DMS 273 (cell line): ENCODE results near the gene OR56B4.
"Not testable (repeated sequence)": the region's sequence is repeated elsewhere in the genome, so short reads cannot be mapped to it uniquely, and the experiment has no call there.

Source experiments
- DNase-seq: peaks from one replicate; lab custom pipeline; 2025; ENCODE audit not compliant: unreplicated experiment; lab: John Stamatoyannopoulos, UW

The OR56B4 gene

GRCh38 chr11:6107384-6107783 is at the start of gene OR56B4:
Gene OR56B4, plus strand, starts transcription at chr11:6107684. Its CDS starts 95 bp downstream, at chr11:6107779.
- not testable (repeated sequence) for DNase-seq

GRCh38 chr11:6061475-6061874 is 46.0 kb upstream of the OR56B4 start:
- DNase-seq = no peak

- DNase-seq = no peak
Observed at GRCh38 chr11:6062691-6063358, 44.7 kb upstream of the OR56B4 start.

- DNase-seq = no peak
Observed at GRCh38 chr11:6067502-6067901, 40.0 kb upstream of the OR56B4 start.

GRCh38 chr11:6076443-6076842 is 31.0 kb upstream of the OR56B4 start:
- not testable (repeated sequence) for DNase-seq

GRCh38 chr11:6077723-6078122 is 29.8 kb upstream of the OR56B4 start:
- DNase-seq = no peak

- no peak for DNase-seq
Observed at GRCh38 chr11:6079463-6079862, 28.0 kb upstream of the OR56B4 start.

GRCh38 chr11:6083129-6083528 is 24.4 kb upstream of the OR56B4 start:
- no peak for DNase-seq

GRCh38 chr11:6084587-6084986 is 22.9 kb upstream of the OR56B4 start:
- no peak for DNase-seq

- DNase-seq = no peak
Observed at GRCh38 chr11:6094186-6094585, 13.3 kb upstream of the OR56B4 start.

GRCh38 chr11:6095798-6096197 is 11.7 kb upstream of the OR56B4 start:
- DNase-seq = no peak

- DNase-seq = no peak
Observed at GRCh38 chr11:6096417-6096816, 11.1 kb upstream of the OR56B4 start.

- no peak for DNase-seq
Observed at GRCh38 chr11:6099577-6099976, 7.9 kb upstream of the OR56B4 start.

- DNase-seq = no peak
Observed at GRCh38 chr11:6110011-6110410, 2.5 kb downstream of the OR56B4 start.

GRCh38 chr11:6111673-6112072 is 4.2 kb downstream of the OR56B4 start:
- no peak for DNase-seq

GRCh38 chr11:6116638-6117037 is 9.2 kb downstream of the OR56B4 start:
- no peak for DNase-seq

- no peak for DNase-seq
Observed at GRCh38 chr11:6124245-6124644, 16.8 kb downstream of the OR56B4 start.

GRCh38 chr11:6127881-6128280 is 20.4 kb downstream of the OR56B4 start:
- no peak for DNase-seq

GRCh38 chr11:6129011-6129410 is 21.5 kb downstream of the OR56B4 start:
- DNase-seq = no peak

- no peak for DNase-seq
Observed at GRCh38 chr11:6129635-6130034, 22.2 kb downstream of the OR56B4 start.

GRCh38 chr11:6132431-6132830 is 24.9 kb downstream of the OR56B4 start:
- DNase-seq = no peak

- DNase-seq = not testable (repeated sequence)
Observed at GRCh38 chr11:6135936-6136335, 28.5 kb downstream of the OR56B4 start.

GRCh38 chr11:6142936-6143335 is 35.5 kb downstream of the OR56B4 start:
- no peak for DNase-seq
